DND-41 (cell line): Measurements from ENCODE around the gene GPC1.

Experiments
- CTCF ChIP-seq: IDR thresholded peaks from 2 replicates; pipeline ENCODE4 v1.5.1; 2012; ENCODE audit warnings: borderline replicate concordance, low read length, moderate library complexity, mild to moderate bottlenecking; ENCODE audit not compliant: poor library complexity, severe bottlenecking; ENCODE audit errors: extremely low read depth
- EZH2 ChIP-seq: IDR thresholded peaks from 3 replicates; pipeline ENCODE4 v1.6.1; 2012; ENCODE audit warnings: borderline replicate concordance, low read depth, mild to moderate bottlenecking, moderate library complexity, low read length, inconsistent platforms; ENCODE audit not compliant: severe bottlenecking

DNA sequence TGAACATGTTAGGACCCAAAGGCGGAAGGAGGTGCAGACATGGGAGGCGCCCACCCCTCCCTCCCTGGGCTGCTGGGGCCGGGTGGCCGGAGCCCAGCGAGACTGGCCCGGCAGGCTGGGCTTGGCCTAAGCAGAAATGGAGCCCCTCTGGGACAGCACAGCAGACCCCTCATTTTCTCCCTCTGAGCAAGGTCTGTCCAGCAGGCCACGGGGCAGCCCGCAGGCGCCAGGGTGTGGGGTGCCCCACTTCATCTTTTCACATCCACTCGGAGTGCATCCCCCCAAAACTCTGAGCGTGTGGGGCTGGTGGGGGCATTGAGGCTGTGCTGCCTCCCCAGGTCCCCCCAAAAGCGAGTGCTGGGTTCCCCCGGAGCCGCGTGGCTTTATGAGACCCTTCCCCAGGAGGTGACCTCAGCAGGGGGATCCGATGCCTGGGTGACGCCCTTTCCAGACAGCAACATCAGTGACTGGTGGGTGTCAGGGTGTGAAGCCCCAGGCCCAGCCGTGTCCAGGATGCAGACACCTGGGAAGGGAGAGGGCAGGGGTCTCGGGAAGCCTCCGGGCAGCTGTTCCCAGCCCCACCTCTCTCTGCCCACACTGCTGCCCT lies 36.7 kb upstream of the GPC1 start:
- TF ChIP-seq CTCF (no peak), EZH2 (no peak)
